ENCODE results near the gene TBC1D19.
"Not testable (repeated sequence)": the region's sequence is repeated elsewhere in the genome, so short reads cannot be mapped to it uniquely, and the experiment has no call there.

TBC1D19 gene

GRCh38 chr4:26607776-26608175, 23.9 kb downstream of the TBC1D19 start:
- DNase-seq: no peak

GRCh38 chr4:26609391-26609790, 25.5 kb downstream of the TBC1D19 start:
- no peak for DNase-seq

DNA sequence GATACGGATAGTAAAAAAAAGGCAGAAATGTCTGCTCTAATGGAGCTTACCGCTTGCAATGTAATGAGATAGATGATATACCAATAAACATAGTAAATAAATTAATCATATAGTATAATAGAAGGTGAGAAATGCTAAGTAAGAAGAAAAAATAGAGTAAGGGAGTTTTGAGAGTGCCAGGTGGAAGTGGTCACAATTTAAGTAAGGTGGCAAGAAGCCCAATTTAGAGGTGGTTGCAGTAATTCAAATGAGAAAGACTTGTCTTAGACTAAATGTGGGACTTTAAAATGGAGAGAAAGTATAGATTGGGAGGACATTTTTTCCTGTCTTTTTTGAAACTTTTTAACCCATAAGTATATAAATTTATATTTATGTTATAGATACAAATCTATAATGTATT, 26.0 kb downstream of the TBC1D19 start:
- no peak for DNase-seq

- no peak for DNase-seq
These were observed 27.5 kb downstream of the TBC1D19 start for GRCh38 chr4:26611372-26611771.

DNA sequence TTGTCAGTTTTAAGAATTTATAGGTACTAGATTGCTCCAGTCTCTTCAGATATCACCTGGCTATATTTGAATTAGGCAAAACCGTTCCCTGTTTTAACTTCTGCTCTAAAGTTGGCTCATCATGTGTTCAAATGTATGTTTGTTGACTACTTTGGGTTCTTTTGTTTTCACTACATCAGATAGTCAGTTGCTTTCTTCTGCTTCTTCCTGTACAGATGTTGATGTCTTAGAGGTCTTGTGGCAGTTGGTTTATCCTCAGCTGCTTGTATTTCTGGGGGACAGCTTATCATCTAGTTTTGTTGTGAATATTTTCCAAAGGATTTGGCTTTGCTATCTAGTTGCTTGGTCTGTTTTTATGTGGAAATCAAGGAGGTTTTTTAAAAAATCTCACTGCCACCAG, 28.0 kb downstream of the TBC1D19 start:
- no peak for DNase-seq

DNA sequence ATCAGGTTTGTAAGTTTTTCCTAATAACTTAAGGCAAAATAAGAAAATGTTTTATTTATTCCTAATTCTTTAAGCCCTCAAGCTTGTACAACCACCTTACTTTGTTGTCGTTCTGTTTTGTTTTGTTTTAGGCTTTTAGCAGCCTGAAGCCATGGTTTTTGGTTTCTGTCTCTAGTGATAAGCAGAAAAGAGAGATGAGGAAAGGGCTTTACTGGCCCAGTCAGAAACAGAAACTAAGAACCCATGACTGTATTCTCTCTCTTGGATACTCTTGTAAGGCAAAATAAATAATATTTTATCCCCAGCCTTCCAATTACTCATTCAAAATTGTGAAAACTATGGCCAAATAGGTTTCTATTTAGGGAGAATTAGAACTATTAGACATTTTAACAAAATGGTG, 29.4 kb downstream of the TBC1D19 start:
- no peak for DNase-seq

DNA sequence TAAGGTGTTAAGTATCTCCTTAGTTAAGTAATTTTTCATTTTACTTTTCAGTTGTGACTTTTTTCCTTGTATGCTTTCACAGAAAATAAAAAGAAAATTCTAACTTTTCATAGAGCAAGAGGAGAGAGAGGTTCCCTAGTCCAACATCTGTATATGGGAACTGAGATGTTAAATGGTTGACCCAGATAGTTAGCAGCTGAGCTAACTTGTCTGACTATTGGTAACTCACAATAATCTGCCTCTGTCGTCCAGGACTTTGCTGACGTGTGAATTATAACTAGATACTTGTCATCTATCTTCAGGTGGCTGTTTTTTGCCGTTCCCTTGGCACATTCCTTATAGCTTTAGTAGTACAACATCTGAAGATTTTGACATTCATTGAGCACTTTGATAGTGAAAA, 29.9 kb downstream of the TBC1D19 start:
- DNase-seq: no peak

DNA sequence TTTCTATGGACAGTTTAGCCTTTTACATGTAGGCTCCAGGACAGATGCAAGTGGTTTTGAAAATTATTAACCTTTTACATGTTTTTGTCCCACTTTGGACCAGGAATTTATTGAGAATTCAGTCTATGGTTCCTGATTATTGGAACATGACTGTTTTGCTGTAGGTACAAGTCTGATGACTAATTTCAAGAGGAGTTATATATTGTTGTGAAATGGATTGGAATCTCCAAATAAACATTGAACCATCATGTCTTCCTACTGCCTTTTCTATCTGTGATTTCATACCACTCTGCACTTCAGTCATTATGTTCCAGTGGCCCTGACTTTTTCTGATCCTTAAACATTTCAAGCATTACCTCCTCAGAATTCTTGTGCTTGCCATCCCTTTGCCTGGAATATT, 35.9 kb downstream of the TBC1D19 start:
- DNase-seq: no peak

DNA sequence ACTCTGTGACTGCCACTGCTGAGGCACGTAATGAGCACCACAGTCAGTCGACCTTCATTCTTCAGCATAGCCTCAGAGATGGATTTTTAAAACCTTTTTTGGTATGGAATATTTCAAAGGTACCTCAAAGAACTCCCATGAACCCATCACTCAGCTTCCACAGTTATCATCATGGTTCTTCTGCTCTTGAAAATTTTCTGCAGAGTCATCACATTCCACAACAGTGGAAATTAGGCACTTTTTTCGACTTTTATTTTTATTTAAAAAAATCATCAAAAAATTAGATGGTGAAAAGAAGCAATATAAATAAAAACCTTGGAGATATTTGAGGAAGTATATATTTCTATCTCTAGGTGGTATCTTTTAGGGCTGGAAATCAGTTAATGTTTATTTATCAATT, 37.5 kb downstream of the TBC1D19 start:
- DNase-seq: no peak

GRCh38 chr4:26622913-26623312, 39.0 kb downstream of the TBC1D19 start:
- no peak for DNase-seq

- not testable (repeated sequence) for DNase-seq
These were observed 42.8 kb downstream of the TBC1D19 start for GRCh38 chr4:26626658-26627057.

DNA sequence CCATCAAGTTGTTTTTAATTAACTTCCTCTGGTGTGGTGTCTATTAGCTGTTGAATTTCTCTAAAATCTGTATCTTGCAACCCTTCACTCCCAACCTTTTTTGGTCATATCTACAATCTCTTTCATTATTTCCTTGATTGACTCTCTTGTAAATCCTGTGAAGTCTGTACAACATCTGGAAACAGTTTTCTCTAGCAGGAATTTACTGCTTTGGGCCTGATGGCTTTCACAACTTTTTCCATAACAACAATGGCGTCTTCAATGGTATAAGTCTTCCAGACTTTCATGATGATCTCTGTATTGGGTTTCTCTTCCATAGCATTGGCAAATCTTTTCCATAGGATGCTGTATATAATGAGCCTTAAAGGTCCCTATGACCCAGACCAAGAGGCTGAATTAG, 49.0 kb downstream of the TBC1D19 start:
- no peak for DNase-seq

DNA sequence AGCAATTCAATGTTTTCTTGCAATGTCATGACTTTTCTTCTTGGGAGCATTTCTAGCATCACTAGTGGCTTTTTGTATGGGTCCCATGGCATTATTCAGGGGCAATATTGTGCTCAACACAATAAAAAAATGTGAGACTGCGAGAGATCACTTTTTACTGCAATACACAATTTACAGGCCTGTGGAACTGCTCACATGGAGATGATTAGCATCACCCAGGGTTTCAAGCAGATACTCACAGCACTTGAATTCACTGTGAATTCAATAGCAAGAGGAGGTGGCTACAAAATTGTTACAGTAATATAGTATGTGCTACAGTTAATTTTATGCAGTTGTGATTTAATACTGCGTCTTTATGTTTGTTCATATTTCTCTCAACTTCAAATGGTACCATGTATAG, 50.4 kb downstream of the TBC1D19 start:
- no peak for DNase-seq

DNA sequence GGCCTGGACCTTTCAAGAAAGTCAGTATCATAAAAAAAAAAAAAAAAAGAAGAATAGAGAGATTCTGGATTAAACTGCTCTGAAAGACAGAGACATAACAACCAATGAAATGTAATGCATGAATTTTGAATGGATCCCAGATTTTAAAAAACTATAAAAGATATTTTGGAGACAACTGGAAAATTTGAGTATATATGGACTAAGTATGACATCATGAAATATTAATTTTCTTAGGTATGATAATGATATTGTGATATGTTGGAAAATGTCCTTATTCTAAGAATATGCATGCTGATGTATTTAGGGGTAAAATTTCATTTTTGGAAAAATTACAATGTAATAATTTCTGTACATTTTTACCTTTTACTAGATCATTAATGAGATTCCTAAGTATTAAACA, 52.6 kb downstream of the TBC1D19 start:
- no peak for DNase-seq

- not testable (repeated sequence) for DNase-seq
These were observed 56.8 kb downstream of the TBC1D19 start for GRCh38 chr4:26640639-26641038.

GRCh38 chr4:26647523-26648224, 63.8 kb downstream of the TBC1D19 start:
- DNase-seq: no peak

GRCh38 chr4:26648260-26648659, 64.4 kb downstream of the TBC1D19 start:
- DNase-seq: no peak

GRCh38 chr4:26660261-26660660, 76.4 kb downstream of the TBC1D19 start:
- no peak for DNase-seq

- no peak for DNase-seq
These were observed 80.0 kb downstream of the TBC1D19 start for GRCh38 chr4:26663888-26664287.

- DNase-seq: no peak
These were observed 87.1 kb downstream of the TBC1D19 start for GRCh38 chr4:26670903-26671537.

DNA sequence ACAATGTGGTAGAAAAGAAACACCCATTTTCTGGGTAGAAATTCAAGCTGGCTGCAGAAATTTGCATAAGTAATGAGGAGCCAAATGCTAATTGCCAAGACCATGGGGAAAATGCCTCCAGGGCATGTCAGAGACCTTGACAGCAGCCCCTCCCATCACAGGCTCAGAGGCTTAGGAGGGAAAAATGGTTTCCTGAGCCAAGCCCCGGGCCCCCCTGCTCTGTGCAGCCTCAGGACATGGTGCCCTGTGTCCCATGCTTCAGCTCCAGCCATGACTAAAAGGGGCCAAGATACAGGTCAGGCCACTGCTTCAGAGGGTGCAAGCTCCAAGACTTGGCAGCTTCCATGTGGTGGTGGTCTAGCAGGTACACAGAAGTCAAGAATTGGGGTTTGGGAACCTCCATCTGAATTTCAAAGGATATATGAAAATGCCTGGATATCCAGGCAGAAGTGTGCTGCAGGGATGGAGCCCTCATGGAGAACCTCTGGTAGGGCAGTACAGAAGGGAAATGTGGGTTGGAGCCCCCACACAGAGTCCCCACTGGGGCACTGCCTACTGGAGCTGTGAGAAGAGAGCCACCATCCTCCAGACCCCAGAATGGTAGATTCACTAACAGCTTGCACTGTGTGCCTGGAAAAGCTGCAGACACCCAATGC, 95.3 kb downstream of the TBC1D19 start:
- not testable (repeated sequence) for DNase-seq

DNA sequence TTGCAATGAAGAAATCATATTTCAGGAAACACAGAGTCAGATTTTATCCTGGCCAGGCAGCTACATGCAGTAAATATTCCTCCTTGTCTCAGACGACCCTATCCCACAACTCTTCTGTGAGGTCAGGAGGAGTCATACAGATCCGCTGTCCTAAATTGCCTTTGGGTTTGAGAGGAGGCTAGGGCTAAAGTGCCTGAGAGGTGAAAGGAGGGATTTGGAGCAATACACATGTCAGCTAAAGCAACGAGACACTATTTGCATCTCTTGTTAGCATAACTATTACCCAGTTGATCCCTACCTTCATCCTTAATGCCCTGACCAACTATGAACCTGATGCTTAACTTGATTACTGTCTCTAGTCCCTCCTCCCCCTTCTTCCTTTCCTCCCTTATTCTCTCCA, 98.6 kb downstream of the TBC1D19 start:
- DNase-seq: no peak

DNA sequence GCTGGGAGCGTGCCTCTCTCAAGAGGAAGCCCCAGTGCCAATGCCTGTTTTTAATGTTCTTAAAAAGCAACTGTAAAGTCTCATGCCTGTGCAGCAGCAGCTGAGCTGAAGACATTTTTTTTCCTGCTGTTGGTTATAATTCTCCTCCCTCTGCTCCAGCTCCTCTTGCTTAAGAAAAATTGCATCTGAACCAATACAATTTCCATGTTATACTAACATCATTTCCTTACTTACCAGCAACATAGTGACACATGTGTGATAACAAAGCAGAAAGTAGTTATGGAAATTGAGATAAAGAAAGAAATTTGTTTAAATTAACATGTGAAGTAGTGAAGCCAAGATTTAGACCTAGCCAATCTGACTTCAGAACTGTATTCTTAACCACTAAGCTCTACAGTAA, 101.4 kb downstream of the TBC1D19 start:
- DNase-seq: no peak

DNA sequence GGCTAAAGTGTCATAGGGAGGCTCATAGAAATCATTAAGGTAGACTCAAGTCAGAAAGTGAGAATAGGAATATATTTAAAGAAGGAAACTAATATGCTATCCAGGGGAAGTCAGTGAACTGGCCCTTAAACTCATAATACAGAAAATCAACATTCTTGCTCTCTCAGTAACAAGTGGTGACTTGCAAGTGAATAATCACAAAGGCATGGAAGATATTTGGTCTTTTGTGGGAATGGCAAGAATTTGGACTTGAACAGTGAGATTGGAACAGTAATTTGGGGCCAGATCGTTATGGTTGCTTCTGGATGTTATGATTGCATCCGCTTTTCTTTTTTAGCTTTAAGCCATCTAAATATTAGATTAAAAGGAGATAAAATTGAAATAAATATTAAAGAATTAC, 103.8 kb downstream of the TBC1D19 start:
- no peak for DNase-seq
